IPS DF 19.7 (cell line): ENCODE measurements around the gene B4GALT5.
A peak's percentile ranks its signal among the peaks of the same experiment; 100 is the strongest.
"Not testable (repeated sequence)": the region's sequence is repeated elsewhere in the genome, so short reads cannot be mapped to it uniquely, and the experiment has no call there.

Source experiments
- DNase-seq: peaks from one replicate; pipeline ENCODE4 v3.0.0-alpha.2; 2013; ENCODE audit warnings: low read depth, low spot score

Gene B4GALT5

DNA sequence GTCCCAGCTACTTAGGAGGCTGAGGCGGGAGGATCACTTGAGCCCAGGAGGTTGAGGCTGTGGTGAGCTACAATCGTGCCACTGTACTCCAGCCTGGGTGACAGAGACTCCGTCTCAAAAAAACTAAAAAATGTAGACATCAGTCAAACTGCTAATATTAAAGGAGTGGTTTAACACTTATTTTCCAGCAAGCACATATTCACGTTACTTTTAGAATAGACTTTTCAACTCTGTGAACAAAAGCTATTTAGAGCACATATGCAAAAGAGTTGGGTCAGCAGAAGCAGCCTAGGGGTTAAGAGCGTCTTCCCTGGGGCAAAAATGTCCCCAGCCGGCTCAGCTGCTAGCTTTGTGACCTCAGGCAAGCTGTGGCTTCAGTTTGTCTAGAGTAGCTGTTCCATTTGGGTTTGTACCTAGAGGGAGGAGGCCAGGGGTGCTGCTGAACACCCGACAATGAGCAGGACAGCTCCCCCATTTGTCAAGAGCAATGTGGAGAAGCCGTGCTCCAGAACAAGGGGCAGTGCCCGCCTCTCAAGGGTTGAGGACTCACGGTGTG is 83.2 kb downstream of the B4GALT5 start:
- DNase-seq, result no peak

DNA sequence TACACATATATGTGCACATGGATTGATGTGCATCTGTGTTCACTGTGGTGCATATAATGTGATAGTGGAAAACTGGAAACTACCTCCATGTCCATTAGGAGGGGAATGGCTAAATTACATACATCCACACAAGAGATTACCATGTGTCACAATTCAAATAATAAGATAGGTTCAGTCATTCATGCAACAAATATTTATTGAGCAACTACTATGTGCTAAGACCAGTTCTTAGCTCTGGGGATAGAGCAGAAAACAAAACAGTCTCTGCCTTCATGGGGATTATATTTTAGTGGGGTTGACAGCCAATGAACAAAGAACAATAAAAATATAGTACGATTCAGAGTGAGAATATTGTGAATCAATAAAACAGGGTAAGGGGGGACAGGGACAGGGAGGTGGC is 84.1 kb downstream of the B4GALT5 start:
- no peak for DNase-seq

DNA sequence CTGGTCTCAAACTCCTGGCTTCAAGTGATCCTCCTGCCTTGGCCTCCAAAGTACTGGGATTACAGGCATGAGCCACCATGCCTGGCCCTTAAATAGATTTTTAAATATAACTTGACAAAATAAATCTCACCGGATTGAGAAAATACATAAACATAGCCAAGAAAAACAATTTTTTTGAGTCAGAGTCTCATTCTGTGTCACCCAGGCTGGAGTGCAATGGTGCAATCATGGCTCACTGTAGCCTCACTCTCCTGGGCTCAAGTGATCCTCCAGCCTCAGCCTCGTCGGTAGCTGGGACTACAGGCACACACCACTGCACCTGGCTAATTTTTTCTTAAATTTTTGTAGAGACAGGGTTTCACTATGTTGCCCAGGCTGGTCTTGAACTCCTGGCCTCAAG is 85.4 kb downstream of the B4GALT5 start:
- not testable (repeated sequence) for DNase-seq

DNA sequence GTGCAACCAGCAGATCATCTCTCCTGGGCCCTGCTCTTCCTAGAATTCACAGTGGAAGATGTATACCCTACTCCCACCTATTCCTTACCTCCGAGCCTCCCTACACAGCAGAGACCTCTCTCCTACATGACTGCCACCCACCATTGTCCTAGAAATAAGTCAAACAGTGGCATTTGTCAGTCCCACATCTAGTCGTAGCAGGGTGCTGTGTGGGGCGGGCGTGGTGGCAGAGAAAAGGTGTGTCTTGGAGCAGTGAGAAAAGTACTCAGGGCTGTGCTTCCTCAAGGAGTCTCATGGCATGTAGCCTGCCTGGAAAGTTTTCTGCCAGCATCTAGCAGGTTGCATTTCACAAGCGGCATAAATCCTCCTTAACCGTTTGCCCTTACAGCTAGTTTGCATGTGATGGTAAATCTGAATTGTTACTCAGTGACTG is 86.3 kb downstream of the B4GALT5 start:
- DNase-seq, result no peak

DNA sequence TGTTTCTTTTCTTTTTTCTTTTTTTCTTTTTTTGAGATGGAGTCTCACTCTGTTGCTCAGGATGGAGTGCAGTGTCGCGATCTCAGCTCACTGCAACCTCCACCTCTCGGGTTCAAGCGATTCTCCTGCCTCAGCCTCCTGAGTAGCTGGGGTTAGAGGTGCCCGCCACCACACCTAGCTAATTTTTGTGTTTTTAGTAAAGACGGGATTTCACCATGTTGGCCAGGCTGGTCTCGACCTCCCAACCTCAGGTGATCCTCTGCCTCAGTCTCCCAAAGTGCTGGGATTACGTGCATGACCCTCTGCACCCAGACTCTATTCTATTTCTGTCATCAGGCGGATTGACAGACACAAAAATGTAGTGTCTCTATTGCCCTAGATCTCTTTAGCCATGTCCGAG is 88.7 kb downstream of the B4GALT5 start:
- not testable (repeated sequence) for DNase-seq

DNA sequence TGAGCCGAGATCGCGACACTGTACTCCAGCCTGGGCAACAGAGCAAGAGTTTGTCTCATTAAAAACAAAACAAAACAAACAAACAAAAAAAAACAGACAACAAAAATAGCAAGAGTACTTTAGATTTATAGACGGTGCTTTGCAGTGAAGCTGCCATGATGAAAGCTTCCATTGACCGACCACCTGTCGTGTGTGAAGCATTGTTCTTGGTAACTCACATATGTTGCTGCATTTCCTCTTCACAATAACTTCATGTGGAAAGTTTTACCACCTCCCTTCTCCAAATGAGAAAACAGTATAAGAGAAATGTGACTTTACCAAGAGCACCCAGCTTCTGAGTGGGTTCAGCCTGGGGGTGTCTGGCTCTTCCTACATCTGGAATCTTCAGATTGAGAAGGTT is 89.4 kb downstream of the B4GALT5 start:
- no peak for DNase-seq

DNA sequence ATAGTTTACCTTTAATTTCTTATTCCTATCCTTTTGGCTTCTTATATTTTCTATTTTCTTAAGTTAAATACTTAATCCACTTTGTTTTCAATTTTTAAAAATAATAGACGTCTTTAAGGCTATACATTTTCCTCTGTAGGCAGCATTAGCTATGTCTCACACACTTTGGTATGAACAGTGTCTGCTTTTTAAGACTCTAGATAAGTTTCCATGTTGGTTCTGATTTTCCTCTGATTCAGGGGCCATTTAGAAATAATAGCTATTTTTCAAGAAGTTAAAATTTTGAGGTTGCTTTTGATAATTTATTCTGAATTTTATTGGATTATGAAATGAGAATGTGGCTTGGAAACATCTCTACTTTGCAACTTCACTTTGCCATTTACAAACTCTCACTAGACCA is 91.4 kb downstream of the B4GALT5 start:
- DNase-seq, result no peak

DNA sequence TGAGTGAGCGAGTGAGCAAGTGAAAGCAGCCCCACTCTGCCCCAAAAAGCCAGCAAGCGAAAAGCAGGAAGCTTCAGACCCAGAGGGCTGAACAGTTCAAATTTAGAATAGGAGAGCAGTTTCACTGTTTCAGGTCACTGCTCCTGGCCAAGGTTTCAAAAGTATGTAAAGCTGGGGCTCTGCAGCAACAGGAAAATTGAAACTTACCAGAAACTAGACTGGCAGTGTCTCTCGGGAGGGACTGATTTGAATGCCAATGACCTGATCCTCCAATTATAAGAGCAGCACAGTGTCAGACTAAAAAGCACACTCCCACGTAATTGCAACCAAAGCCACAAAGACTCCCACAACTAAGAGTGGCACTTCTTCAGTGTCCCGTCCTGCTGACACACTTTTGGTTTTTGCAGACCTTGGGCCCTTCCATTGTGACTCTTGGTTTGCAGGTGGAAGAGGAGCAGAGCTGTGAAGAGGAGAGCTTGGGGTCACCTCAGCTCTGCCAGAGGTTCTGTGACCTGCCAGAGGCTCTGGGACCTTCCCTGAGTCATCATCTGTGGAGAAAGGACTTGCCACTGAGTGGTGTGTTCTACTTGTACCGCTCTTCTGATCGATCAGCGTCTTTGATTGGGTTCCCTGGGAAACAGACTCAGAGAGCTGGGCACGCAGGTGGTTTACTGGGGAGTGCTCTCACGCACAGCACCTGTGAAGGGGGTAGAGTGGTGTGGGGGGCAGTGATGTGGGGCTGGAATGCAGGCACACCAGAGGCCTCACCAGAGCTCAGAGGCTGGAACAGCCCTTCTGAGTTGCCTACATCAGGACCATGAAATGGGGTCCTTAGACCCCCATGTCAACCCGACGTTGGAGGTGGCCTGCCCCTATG is 93.1 kb downstream of the B4GALT5 start:
- DNase-seq, result no peak

DNA sequence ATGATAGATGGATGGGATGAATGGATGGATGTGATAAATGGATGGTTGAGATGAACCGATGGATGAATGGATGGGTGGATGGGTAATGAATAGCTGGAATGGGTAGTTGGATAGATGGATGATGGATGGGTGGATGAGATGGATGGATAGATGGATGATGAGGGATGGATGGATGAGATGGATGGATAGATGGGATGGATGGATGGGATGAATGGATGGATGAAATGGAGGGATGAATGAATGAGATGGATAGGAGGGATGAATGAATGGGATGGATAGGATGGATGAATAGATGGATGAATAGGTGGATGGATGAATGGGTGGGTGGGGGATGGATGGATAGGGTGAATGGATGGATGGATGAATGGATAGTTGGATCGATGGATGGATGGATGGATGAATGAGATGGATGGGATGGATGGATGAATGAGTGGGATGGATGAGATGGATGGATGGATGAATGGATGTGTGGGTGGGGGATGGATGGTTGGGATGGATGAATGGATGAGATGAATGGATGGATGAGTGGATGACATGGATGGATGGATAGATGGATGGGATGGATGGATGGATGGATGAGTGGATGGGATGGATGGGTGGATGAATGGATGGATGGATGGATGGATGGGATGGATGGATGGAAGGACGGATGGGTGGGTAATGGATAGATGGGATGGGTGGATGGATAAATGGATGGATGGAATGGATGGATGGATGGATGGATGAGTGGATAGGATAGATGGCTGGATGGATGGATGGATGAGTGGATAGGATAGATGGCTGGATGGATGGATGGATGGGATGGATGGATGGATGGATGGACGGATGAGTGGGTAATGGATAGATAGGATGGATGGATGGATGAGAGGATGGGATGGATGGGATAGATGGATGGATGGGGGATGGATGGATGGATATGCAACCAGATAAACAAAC is 94.3 kb downstream of the B4GALT5 start:
- DNase-seq, result no peak

DNA sequence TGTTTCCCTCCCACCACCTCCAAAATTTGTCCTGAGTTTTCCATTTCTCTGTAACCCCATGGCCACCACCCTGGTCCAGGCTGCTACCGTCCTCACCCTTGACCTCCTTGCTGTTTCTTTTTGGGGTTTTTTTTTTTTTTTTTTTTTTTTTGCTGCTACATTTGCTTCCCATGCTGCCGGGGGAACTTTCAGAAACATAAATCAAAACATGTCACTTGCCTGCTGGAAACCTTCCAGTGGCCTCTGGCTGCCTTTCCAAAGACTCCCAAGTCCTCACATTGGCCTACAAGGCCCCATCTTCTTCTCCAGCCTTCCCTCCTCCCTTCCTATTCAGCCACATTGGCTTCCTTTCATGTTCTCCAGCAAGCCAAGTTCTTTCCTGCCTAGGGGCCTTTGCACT is 95.4 kb downstream of the B4GALT5 start:
- no peak for DNase-seq

DNA sequence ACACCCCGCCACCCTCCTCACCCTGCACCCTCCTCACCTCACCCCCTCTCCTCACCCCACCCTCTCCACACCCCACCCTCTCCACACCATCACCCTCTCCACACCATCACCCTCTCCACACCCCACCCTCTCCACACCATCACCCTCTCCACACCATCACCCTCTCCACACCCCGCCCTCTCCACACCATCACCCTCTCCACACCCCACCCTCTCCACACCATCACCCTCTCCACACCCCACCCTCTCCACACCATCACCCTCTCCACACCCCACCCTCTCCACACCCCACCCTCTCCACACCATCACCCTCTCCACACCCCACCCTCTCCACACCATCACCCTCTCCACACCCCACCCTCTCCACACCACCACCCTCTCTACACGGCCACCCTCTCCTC is 96.3 kb downstream of the B4GALT5 start:
- not testable (repeated sequence) for DNase-seq

DNA sequence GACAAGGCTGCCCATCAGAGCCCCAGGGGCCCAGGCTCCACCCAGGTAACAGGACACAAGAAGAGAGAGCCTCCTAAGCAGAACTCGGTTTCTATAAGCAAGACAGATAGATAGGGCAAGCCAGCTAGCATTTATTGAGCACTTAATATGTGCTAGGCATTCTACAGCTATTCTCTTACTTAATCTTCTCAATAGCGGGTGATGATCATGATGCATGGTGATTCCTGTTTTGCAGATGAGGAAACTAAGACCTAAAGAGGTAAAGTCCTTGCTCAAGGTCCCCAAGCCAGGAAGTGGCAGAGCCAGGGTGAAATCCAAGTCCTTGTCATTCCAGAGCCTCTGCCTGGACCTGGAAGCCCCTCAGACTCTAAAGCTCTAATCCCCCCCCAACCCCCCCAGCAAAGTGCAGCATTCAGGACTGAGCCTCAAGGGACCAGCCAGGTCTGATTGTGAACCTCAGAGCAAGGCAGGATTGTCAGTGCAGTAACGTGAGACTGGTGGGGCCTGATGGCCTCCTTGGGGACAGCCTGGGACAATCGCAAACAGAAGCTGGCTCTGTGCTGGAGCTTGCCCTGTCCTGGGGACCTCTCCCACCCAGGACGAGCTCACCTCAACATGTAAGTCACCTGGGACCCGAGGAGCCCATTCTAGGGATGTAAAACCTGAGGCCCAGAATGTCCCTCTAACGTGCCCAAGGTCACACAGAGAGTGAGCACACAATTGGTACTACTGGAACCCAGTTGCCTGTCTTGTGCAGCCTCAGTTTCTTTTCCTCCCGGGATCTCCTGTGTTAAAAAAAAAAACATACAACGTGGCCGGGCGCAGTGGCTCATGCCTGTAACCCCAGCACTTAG is 97.3 kb downstream of the B4GALT5 start:
- DNase-seq, result no peak

DNA sequence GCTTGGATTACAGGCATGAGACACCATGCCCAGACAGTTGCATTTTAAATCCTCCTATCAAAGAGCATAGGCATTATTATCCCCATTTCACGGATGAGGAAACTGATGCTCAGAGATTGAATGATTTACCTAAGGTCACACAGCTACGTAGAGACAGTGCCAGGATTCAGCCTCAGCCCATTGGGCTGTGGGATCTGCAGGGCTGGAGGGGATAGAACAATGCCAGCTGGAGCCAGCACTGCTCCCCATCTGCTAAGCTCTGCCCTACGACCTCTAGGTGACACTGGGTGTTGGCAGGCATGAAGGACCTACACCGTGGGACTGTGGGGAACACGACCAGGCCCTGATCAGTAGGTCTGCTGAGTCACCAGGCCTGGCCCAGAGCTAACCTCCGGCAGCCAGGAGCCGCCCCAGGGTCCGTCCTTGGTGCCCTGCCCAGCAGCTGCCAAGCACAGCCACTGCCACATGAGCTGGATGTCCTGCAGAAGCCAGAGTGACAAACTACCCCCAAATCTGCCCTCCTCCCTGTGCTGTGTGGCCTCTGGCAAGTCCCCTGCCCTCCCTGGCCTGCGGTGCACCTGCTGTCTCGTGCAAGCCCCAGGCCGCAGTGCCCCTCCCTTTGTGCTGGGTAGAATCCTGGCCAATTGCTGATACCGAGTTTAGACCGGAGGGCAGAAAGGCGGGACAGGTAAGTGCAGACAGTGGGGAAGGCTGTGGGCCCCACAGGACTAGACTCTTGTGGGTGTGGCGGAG is 98.1 kb downstream of the B4GALT5 start:
- no peak for DNase-seq

DNA sequence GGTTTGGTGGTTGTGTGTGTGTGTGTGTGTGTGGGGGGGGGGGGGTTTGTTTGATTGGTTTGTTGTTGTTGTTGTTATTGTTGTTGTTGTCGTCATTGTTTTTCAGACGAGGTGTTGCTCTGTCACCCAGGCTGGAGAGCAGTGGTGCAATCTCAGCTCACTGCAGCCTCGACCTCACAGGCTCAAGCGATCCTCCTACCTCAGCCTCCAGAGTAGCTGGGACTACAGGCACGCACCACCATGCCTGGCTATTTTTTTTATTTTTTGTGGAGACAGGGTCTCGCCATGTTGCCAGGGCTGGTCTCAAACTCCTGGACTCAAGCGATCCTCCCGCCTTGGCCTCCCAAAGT is 98.7 kb downstream of the B4GALT5 start:
- not testable (repeated sequence) for DNase-seq

DNA sequence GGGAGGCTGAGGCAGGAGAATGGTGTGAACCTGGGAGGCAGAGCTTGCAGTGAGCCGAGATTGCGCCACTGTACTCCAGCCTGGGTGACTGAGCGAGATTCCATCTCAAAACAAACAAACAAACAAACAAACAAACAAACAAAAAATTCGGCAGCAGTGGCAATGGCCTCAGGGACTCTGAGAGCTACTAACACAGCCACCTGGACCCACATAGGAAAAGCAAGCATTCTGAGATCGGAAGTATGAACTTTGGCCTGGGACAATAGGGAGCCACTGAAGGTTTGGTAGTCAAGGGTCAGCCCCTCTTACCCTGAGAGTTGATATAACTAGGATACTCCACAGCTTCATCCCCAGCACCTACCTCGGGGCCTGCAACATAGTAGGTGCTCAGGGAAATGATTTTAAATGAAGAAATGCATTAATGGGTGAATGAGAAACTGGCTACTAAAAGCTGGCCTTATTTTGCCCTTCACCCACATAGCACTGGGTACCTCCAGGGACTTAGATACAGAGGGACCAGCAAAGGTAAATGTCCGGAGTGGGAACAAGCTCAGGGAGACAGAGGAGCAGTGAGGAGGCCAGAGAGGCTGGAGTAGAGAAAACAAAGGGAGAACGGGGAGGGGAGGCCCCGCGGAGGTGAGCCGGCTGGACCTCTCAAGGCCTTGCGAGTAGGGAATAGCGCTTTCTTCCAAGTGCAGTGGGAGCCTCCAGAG is 99.2 kb downstream of the B4GALT5 start:
- no peak for DNase-seq

DNA sequence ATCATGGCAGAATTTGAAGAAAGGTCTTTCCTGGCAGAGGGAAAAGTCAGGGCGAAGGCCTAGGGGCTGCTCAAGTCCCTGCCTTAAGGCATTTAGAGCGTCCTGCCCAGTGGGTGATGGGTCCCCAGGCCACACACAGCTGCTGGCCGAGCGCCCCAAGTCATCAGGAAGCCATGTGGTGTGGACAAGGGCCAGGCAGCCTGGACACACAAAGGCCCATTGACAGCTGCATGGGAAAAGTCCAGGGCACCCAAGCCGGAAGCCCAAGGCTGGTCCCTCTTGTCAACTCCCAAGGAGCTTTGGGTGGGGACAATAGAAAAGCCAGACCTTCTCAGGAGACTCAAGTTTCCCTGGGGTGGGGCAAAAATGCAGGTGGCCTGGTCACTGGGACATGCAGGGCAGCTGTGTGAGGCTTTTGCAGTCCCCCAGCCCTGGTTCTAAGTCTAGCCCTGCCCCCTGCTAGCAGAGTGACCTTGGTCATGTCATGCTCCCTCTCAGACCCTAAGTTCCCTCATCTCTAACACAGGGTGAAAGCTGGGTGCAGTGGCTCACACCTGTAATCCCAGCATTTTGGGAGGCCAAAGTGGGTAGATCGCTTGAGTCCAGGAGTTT is 101.4 kb downstream of the B4GALT5 start:
- no peak for DNase-seq

DNA sequence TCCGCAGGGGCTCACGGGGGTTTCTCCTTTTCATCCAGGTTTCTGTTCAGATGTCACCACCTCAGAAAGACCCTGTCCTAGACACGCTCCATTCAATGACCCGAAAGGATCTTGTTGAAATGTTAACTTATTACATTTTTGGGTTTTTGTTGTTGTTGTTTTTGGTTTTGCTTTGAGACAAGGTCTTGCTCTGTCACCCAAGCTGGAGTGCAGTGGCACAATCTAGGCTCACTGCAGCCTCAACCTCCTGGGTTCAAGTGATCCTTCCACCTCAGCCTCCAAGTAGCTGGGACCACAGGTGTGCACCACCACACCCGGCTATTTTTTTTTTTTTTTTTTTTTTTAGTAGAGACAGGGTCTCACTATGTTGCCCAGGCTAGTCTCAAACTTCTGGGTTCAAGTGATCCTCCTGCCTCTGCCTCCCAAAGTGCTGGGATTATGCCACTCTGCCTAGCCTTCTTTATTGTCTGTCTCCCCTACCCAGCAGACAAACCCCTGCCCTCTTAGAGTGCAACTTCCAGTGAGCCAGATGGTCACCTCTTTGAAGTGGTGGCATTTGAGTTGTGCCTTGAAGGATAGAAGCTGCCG is 102.0 kb downstream of the B4GALT5 start:
- not testable (repeated sequence) for DNase-seq

DNA sequence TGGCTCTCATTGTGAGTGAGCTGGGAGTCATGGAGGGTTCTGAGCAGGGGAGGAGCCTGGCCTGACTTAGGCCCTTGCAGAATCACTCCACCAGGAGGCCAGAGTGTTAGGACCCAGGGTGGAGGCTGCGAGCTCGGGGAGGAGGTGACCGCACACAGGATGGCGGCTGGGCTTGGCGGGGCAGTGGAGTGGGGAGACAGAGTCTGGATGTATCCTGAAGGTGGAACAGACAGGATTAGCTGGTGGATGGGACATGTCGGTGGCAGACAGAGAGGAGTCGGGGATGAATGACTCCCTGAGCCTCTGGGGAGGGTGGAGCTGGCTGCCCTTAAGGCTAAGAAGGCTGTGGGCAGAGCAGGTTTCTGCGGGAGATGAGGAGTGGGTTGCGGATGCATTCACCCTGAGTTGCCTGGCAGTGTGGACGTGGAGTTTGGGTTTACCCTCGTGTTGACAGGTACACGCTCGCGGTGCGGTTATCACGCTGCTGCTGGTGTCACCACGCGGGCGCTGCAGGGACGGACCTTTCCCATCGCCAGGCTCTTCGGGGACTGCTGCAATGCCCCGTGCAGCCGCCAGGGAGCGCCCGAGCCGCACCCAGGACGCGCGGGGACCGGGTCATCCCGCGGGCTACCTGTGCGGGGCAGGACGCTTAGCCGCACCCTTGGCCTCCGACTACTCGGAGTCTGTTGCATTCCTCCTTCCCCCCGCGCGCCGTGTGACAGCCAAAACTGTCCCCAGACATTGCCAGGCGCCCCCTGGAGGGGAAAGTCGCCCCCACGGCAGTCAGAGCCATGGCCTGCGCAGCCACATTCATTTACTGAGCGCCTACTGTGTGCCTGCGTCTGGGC is 102.8 kb downstream of the B4GALT5 start:
- peak; percentile 59 for DNase-seq
